ENCODE measurements around the gene MYEF2.
A peak's percentile ranks its signal among the peaks of the same experiment; 100 is the strongest.

MYEF2 gene

DNA sequence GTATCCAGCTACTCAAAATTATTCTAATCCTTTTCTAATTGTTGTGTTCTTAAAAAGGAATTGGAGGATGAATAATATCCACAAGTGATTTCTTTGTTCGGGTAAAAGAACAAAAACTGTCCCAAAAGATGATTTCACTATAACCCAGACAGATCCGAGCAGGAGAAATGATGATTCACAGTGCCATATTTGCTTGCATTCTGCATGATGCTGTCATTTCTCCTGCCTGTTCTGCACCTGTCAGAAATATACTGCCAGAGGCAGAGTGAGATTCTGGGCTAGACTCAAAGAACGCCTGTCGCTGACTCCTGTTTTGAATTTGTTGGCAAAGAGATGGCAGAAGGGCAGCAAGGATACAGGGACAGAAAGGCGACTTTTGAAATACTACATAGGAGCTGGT, 92.0 kb downstream of the MYEF2 start:
- no peak for DNase-seq

DNA sequence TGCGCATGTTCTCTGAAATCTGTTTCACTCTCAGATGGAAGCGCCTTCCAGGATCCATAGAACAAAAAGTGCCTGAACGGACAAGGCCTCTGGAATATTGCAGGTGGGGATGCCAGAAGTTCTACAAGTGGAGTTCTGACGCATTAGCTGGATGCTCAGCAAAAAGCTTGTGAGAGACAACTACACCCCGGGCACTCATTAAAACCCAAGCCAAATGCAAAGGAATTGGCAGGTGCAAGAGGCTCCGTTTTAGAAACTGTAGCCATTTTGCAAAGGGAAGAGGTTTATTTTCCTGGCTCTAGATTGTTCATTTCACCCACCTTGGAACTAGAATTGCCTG, 92.5 kb downstream of the MYEF2 start:
- no peak for DNase-seq

DNA sequence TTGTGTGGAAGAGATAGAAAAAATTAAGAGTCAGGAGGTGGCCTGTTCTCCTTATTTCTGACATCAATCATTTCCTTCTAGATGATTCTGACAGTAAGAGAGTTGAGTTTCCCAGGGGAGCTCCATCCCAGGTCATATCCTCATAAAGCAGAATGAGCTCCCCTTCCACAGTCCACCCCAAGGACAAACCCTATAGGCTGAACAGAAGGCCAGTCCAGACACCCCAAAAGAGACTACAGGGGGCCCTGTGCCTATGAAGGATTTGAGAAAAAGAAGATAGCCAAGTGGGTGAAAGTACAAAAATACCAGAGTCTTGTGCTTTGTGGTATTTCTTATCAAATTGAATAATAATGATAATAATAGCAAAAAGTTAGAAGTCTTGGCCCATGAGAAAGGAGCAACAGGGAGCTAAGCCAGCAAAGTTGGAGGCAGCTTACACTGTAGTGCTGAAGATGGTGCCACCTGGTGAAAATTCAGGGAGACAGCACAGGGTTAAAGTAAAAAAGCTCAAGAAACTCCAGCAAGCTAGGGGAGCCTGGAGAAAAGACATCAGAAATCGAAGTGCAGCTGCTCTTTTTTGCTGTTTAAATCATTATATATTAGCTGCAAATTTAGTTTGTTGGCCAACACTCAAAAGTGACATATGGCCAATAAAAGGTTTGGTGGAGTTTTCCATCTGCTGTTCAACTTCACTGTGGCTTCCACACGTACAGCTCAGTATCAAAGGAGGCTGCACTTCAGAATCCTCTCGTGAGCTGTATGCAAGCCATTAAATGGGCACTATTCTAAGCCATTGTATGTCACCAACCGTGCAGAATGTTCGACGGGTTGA, 93.1 kb downstream of the MYEF2 start:
- DNase-seq: peak; percentile 41
